GM23338 (cell line): ENCODE data around the gene MSANTD4. TPM values are rescaled to one million over a fixed set of nuclear protein-coding genes. Genes with fewer than 3 reads are reported as not detected.
A peak's percentile ranks its signal among the peaks of the same experiment; 100 is the strongest.

Experiments used
- ATAC-seq: fragments of 200-7000 bp; cut with Tn5 transposase; 3 replicates; pipeline ENCODE4 v1.9.1; 2020
- DNase-seq: peaks from one replicate; pipeline ENCODE4 v3.0.0-alpha.2; 2015; ENCODE audit warnings: low spot score
- H2AFZ ChIP-seq: fragments of 200-600 bp; sonication (generic); 2 replicates; pipeline ENCODE4 v1.8.0; 2016; ENCODE audit warnings: antibody characterized with exemption, mild to moderate bottlenecking, moderate library complexity
- H3F3A ChIP-seq: fragments of 200-600 bp; sonication (generic); replicated peaks from 2 replicates; pipeline ENCODE4 v1.8.0; 2017; ENCODE audit warnings: antibody characterized with exemption, mixed run types, low read depth
- H3K27ac ChIP-seq: fragments of 200-600 bp; sonication (generic); 2 replicates; pipeline ENCODE4 v1.6.1; 2016; ENCODE audit warnings: low read depth
- H3K27me3 ChIP-seq: fragments of 200-600 bp; sonication (generic); 2 replicates; pipeline ENCODE4 v1.8.0; 2016; ENCODE audit warnings: mild to moderate bottlenecking, mixed run types, moderate library complexity; ENCODE audit not compliant: insufficient read depth
- H3K36me3 ChIP-seq: fragments of 200-600 bp; sonication (generic); 2 replicates; pipeline ENCODE4 v1.8.0; 2016; ENCODE audit warnings: mild to moderate bottlenecking; ENCODE audit not compliant: insufficient read depth
- H3K4me1 ChIP-seq: fragments of 200-600 bp; sonication (generic); 2 replicates; pipeline ENCODE4 v1.8.0; 2016; ENCODE audit warnings: mild to moderate bottlenecking, moderate library complexity; ENCODE audit not compliant: insufficient read depth
- H3K4me2 ChIP-seq: fragments of 200-600 bp; sonication (generic); 2 replicates; pipeline ENCODE4 v1.7.1; 2017; ENCODE audit warnings: mixed run types
- H3K4me3 ChIP-seq: fragments of 200-600 bp; sonication (generic); 2 replicates; pipeline ENCODE4 v1.6.1; 2016; ENCODE audit warnings: mixed run types
- H3K79me2 ChIP-seq: fragments of 200-600 bp; sonication (generic); replicated peaks from 2 replicates; pipeline ENCODE4 v1.8.0; 2017; ENCODE audit warnings: mild to moderate bottlenecking; ENCODE audit not compliant: insufficient read depth
- H3K9me2 ChIP-seq: fragments of 200-600 bp; sonication (generic); 2 replicates; pipeline ENCODE4 v1.8.0; 2017; ENCODE audit not compliant: insufficient read depth
- H4K20me1 ChIP-seq: fragments of 200-600 bp; sonication (generic); replicated peaks from 2 replicates; pipeline ENCODE4 v1.8.0; 2017; ENCODE audit warnings: mild to moderate bottlenecking; ENCODE audit not compliant: insufficient read depth
- H3K27ac Mint-ChIP-seq: 2 replicates; pipeline ENCODE4 v1.8.0; 2020; ENCODE audit warnings: inconsistent platforms, mild to moderate bottlenecking, moderate library complexity, mixed read lengths
- H3K27me3 Mint-ChIP-seq: 3 replicates; pipeline ENCODE4 v1.8.0; 2022; ENCODE audit warnings: low read depth, mild to moderate bottlenecking, moderate library complexity, mixed read lengths, inconsistent platforms; ENCODE audit not compliant: insufficient read depth, poor library complexity
- H3K36me3 Mint-ChIP-seq: 3 replicates; pipeline ENCODE4 v1.8.0; 2021; ENCODE audit warnings: low read depth, mild to moderate bottlenecking, inconsistent platforms, moderate library complexity, mixed read lengths
- H3K4me1 Mint-ChIP-seq: 3 replicates; pipeline ENCODE4 v1.8.0; 2020; ENCODE audit warnings: mild to moderate bottlenecking, inconsistent platforms, mixed read lengths
- H3K4me3 Mint-ChIP-seq: 3 replicates; pipeline ENCODE4 v1.8.0; 2021; ENCODE audit warnings: moderate library complexity, mild to moderate bottlenecking, inconsistent platforms, mixed read lengths
- H3K9me3 Mint-ChIP-seq: 3 replicates; pipeline ENCODE4 v1.8.0; 2020; ENCODE audit warnings: moderate library complexity, mild to moderate bottlenecking, inconsistent platforms, mixed read lengths
- CREB1 ChIP-seq: fragments of 250-450 bp; sonication (Bioruptor Pico); IDR thresholded peaks from 2 replicates; pipeline ENCODE4 v1.5.0; 2020; ENCODE audit warnings: low read depth, mild to moderate bottlenecking, moderate library complexity
- EZH2phosphoT487 ChIP-seq: fragments of 200-600 bp; sonication (generic); IDR thresholded peaks from one replicate; pipeline ENCODE4 v1.8.1; 2018; ENCODE audit warnings: antibody characterized with exemption; ENCODE audit not compliant: unreplicated experiment
- JUNB ChIP-seq: IDR thresholded peaks from one replicate; pipeline ENCODE4 v1.6.1; 2016; ENCODE audit warnings: antibody characterized with exemption; ENCODE audit not compliant: unreplicated experiment
- POLR2AphosphoS5 ChIP-seq: IDR thresholded peaks from 2 replicates; pipeline ENCODE4 v1.6.1; 2016; ENCODE audit warnings: antibody characterized with exemption, low read depth
- polyA plus RNA-seq: library from polyadenylated mRNA; unstranded; fragments of >200 nt; fragmentation: Nextera tagmentation; extraction: Ambion mirVana; gene quantifications from 2 replicates; pipeline ENCODE4 v1.2.1, GENCODE V29; 2016
- total RNA-seq: library from RNA; depleted of rRNA; stranded (reverse); fragments of >200 nt; shearing (Covaris generic); gene quantifications from 2 replicates; pipeline ENCODE4 v1.2.3, GENCODE V29; 2014
- TF ChIP-seq, protein P1 (sequence below): IDR thresholded peaks from 2 replicates; pipeline ENCODE4 v1.6.1; 2016; ENCODE audit warnings: antibody characterized with exemption
- TF ChIP-seq, protein P2 (sequence below): fragments of 250-450 bp; sonication (Bioruptor Pico); IDR thresholded peaks from 2 replicates; pipeline ENCODE4 v1.5.0; 2020; ENCODE audit warnings: mild to moderate bottlenecking, moderate library complexity
- TF ChIP-seq, protein P3 (sequence below), 2 experiments: fragments of 200-600 bp in 1 of 2; sonication (generic) in 1 of 2; conservative IDR thresholded peaks; 2 replicates each; pipeline versions ENCODE4 v1.5.1 to v1.6.1; 2016 to 2017; ENCODE audit warnings: antibody characterized with exemption in 2 of 2, low read depth in 2 of 2, mild to moderate bottlenecking in 2 of 2, moderate library complexity in 1 of 2
- TF ChIP-seq, protein P4 (sequence below): IDR thresholded peaks from one replicate; pipeline ENCODE4 v1.6.1; 2018; ENCODE audit warnings: antibody characterized with exemption; ENCODE audit not compliant: unreplicated experiment

MSANTD4 gene
- total and polyA plus RNA-seq, 2 experiments from 2014 or later: 13.2 to 31.1 TPM

DNA sequence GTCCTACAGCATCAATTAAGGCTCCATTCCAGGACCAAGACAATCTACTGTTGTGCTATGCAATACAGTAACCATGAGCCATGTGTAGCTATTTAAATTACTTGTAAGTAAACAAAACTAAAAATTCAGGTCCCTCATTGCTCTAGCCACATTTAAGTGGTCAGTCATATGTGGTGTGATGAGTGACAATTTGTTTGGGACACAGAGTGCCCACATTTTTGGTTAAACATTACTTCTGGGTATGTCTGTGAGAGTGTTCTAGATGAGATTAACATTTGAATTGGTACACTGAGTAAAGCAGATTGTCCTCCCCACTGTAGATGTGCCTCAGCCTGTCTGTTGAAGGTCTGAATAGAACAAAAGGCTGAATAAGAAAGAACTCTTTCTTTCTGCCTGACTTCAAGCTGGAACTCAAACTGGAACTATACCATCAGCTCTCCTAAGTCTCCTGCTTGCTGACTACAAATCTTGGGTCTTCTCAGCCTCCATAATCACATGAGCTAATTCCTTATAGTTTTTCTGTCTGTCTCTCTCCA is 39.3 kb upstream of the MSANTD4 start:
- ATAC-seq (peak; percentile 67), DNase-seq (peak; percentile 15)
- no peaks in the 10 kb centered on the region for H3F3A ChIP-seq
- Mint-ChIP-seq H3K36me3 (no peaks in the 10 kb centered on the region), H3K27me3 (no peaks in the 10 kb centered on the region), H3K4me3 (no peak overlapping the region), H3K4me1 (peaks cover 7% of the 10 kb centered on the region), H3K27ac (no peak overlapping the region), H3K9me3 (no peaks in the 10 kb centered on the region)
- H3K36me3 ChIP-seq: no peaks in the 10 kb centered on the region; the same call in 1 of the 2 replicates
- no peaks in the 10 kb centered on the region for H3K27me3 ChIP-seq
- no peak overlapping the region for H2AFZ ChIP-seq
- H3K4me3 ChIP-seq: no peak overlapping the region
- no peaks in the 10 kb centered on the region for H4K20me1 ChIP-seq
- no peaks in the 10 kb centered on the region for H3K9me2 ChIP-seq
- no peak overlapping the region for H3K4me2 ChIP-seq
- peaks cover 7% of the 10 kb centered on the region for H3K4me1 ChIP-seq
- no peak overlapping the region for H3K27ac ChIP-seq
- TF ChIP-seq, protein P1, sequence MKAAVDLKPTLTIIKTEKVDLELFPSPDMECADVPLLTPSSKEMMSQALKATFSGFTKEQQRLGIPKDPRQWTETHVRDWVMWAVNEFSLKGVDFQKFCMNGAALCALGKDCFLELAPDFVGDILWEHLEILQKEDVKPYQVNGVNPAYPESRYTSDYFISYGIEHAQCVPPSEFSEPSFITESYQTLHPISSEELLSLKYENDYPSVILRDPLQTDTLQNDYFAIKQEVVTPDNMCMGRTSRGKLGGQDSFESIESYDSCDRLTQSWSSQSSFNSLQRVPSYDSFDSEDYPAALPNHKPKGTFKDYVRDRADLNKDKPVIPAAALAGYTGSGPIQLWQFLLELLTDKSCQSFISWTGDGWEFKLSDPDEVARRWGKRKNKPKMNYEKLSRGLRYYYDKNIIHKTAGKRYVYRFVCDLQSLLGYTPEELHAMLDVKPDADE: no peak
- TF ChIP-seq, protein P2, sequence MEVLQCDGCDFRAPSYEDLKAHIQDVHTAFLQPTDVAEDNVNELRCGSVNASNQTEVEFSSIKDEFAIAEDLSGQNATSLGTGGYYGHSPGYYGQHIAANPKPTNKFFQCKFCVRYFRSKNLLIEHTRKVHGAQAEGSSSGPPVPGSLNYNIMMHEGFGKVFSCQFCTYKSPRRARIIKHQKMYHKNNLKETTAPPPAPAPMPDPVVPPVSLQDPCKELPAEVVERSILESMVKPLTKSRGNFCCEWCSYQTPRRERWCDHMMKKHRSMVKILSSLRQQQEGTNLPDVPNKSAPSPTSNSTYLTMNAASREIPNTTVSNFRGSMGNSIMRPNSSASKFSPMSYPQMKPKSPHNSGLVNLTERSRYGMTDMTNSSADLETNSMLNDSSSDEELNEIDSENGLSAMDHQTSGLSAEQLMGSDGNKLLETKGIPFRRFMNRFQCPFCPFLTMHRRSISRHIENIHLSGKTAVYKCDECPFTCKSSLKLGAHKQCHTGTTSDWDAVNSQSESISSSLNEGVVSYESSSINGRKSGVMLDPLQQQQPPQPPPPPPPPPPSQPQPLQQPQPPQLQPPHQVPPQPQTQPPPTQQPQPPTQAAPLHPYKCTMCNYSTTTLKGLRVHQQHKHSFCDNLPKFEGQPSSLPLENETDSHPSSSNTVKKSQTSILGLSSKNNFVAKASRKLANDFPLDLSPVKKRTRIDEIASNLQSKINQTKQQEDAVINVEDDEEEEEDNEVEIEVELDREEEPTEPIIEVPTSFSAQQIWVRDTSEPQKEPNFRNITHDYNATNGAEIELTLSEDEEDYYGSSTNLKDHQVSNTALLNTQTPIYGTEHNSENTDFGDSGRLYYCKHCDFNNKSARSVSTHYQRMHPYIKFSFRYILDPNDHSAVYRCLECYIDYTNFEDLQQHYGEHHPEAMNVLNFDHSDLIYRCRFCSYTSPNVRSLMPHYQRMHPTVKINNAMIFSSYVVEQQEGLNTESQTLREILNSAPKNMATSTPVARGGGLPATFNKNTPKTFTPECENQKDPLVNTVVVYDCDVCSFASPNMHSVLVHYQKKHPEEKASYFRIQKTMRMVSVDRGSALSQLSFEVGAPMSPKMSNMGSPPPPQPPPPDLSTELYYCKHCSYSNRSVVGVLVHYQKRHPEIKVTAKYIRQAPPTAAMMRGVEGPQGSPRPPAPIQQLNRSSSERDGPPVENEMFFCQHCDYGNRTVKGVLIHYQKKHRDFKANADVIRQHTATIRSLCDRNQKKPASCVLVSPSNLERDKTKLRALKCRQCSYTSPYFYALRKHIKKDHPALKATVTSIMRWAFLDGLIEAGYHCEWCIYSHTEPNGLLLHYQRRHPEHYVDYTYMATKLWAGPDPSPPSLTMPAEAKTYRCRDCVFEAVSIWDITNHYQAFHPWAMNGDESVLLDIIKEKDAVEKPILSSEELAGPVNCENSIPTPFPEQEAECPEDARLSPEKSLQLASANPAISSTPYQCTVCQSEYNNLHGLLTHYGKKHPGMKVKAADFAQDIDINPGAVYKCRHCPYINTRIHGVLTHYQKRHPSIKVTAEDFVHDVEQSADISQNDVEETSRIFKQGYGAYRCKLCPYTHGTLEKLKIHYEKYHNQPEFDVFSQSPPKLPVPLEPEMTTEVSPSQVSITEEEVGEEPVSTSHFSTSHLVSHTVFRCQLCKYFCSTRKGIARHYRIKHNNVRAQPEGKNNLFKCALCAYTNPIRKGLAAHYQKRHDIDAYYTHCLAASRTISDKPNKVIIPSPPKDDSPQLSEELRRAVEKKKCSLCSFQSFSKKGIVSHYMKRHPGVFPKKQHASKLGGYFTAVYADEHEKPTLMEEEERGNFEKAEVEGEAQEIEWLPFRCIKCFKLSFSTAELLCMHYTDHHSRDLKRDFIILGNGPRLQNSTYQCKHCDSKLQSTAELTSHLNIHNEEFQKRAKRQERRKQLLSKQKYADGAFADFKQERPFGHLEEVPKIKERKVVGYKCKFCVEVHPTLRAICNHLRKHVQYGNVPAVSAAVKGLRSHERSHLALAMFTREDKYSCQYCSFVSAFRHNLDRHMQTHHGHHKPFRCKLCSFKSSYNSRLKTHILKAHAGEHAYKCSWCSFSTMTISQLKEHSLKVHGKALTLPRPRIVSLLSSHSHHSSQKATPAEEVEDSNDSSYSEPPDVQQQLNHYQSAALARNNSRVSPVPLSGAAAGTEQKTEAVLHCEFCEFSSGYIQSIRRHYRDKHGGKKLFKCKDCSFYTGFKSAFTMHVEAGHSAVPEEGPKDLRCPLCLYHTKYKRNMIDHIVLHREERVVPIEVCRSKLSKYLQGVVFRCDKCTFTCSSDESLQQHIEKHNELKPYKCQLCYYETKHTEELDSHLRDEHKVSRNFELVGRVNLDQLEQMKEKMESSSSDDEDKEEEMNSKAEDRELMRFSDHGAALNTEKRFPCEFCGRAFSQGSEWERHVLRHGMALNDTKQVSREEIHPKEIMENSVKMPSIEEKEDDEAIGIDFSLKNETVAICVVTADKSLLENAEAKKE (CRISPR knock-in tag): peak; percentile 99
- no peaks in the 10 kb centered on the region for H3K79me2 ChIP-seq

DNA sequence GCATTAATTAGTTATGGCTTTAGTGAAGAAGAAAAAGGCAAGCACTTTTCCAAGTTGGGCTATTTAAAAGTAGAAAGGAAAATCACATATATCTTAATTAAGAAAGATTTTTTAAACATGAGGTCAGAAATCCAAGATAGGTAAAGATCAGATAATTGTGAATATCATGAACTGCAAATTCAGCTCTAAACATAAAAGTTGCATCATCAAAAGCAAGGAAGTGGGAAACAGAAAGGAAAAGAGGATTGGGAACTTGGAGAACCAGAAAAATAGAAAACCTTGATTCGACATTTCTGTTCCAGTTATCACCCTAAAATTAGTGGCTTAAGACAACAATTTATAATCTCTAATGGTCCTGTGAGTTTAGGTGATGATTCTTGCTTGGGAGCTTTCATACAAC is 37.6 kb upstream of the MSANTD4 start:
- H3K9me2 ChIP-seq: no peaks in the 10 kb centered on the region
- no peak for DNase-seq
- H3K27ac Mint-ChIP-seq: no peak overlapping the region
- no peak overlapping the region for H3K4me3 Mint-ChIP-seq
- H3K27me3 ChIP-seq: no peaks in the 10 kb centered on the region
- no peaks in the 10 kb centered on the region for H3K36me3 Mint-ChIP-seq
- H4K20me1 ChIP-seq: no peaks in the 10 kb centered on the region
- H3K27ac ChIP-seq: no peak overlapping the region
- H2AFZ ChIP-seq: no peak overlapping the region
- no peaks in the 10 kb centered on the region for H3K79me2 ChIP-seq
- H3K36me3 ChIP-seq: no peaks in the 10 kb centered on the region; the same call in 1 of the 2 replicates
- H3K4me1 ChIP-seq: peaks cover 7% of the 10 kb centered on the region
- peaks cover 7% of the 10 kb centered on the region for H3K4me1 Mint-ChIP-seq
- H3K27me3 Mint-ChIP-seq: no peaks in the 10 kb centered on the region
- H3K4me2 ChIP-seq: no peak overlapping the region
- no peak for ATAC-seq
- H3K4me3 ChIP-seq: no peak overlapping the region
- H3K9me3 Mint-ChIP-seq: no peaks in the 10 kb centered on the region
- H3F3A ChIP-seq: no peaks in the 10 kb centered on the region
- TF ChIP-seq, protein P3, sequence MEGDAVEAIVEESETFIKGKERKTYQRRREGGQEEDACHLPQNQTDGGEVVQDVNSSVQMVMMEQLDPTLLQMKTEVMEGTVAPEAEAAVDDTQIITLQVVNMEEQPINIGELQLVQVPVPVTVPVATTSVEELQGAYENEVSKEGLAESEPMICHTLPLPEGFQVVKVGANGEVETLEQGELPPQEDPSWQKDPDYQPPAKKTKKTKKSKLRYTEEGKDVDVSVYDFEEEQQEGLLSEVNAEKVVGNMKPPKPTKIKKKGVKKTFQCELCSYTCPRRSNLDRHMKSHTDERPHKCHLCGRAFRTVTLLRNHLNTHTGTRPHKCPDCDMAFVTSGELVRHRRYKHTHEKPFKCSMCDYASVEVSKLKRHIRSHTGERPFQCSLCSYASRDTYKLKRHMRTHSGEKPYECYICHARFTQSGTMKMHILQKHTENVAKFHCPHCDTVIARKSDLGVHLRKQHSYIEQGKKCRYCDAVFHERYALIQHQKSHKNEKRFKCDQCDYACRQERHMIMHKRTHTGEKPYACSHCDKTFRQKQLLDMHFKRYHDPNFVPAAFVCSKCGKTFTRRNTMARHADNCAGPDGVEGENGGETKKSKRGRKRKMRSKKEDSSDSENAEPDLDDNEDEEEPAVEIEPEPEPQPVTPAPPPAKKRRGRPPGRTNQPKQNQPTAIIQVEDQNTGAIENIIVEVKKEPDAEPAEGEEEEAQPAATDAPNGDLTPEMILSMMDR (conservative IDR thresholded peaks at IDR 0.05; ENCODE audit: low read depth in 2 of 2): no peak
- TF ChIP-seq, protein P4, sequence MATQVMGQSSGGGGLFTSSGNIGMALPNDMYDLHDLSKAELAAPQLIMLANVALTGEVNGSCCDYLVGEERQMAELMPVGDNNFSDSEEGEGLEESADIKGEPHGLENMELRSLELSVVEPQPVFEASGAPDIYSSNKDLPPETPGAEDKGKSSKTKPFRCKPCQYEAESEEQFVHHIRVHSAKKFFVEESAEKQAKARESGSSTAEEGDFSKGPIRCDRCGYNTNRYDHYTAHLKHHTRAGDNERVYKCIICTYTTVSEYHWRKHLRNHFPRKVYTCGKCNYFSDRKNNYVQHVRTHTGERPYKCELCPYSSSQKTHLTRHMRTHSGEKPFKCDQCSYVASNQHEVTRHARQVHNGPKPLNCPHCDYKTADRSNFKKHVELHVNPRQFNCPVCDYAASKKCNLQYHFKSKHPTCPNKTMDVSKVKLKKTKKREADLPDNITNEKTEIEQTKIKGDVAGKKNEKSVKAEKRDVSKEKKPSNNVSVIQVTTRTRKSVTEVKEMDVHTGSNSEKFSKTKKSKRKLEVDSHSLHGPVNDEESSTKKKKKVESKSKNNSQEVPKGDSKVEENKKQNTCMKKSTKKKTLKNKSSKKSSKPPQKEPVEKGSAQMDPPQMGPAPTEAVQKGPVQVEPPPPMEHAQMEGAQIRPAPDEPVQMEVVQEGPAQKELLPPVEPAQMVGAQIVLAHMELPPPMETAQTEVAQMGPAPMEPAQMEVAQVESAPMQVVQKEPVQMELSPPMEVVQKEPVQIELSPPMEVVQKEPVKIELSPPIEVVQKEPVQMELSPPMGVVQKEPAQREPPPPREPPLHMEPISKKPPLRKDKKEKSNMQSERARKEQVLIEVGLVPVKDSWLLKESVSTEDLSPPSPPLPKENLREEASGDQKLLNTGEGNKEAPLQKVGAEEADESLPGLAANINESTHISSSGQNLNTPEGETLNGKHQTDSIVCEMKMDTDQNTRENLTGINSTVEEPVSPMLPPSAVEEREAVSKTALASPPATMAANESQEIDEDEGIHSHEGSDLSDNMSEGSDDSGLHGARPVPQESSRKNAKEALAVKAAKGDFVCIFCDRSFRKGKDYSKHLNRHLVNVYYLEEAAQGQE: no peak
- TF ChIP-seq POLR2AphosphoS5: no peak
- TF ChIP-seq CREB1 (CRISPR knock-in tag): no peak
- TF ChIP-seq JUNB: no peak
- no peak for TF ChIP-seq EZH2phosphoT487
